GM12875 (cell line): Measurements from ENCODE around the gene PREPL.
"Not testable (repeated sequence)": the region's sequence is repeated elsewhere in the genome, so short reads cannot be mapped to it uniquely, and the experiment has no call there.

Experiments
- H3K4me3 ChIP-seq: one replicate; pipeline ENCODE4 v1.5.1; 2011; ENCODE audit warnings: low read depth, low read length, control low read depth
- CTCF ChIP-seq: IDR thresholded peaks from 2 replicates; pipeline ENCODE4 v1.5.1; 2011; ENCODE audit warnings: low read depth, mild to moderate bottlenecking, control low read depth, inconsistent platforms, low read length, moderate library complexity, borderline replicate concordance; ENCODE audit not compliant: insufficient read depth

PREPL gene

GRCh38 chr2:44314362-44314761 lies 46.9 kb downstream of the PREPL start:
- no peak overlapping the region for H3K4me3 ChIP-seq
- TF ChIP-seq CTCF = no peak

- no peak for TF ChIP-seq CTCF
- H3K4me3 ChIP-seq = no peak overlapping the region
These were observed 51.0 kb downstream of the PREPL start for GRCh38 chr2:44310287-44310686.

- no peak for TF ChIP-seq CTCF
- no peak overlapping the region for H3K4me3 ChIP-seq
These were observed 55.4 kb downstream of the PREPL start for GRCh38 chr2:44305882-44306281.

GRCh38 chr2:44304258-44304657 lies 57.0 kb downstream of the PREPL start:
- H3K4me3 ChIP-seq = no peak overlapping the region

GRCh38 chr2:44303766-44304165 lies 57.5 kb downstream of the PREPL start:
- not testable (repeated sequence) for H3K4me3 ChIP-seq

More at GRCh38 chr2:44304258-44304657, 57.0 kb downstream of the PREPL start:
- no peak for TF ChIP-seq CTCF

GRCh38 chr2:44301111-44301510 lies 60.2 kb downstream of the PREPL start:
- H3K4me3 ChIP-seq = no peak overlapping the region
- TF ChIP-seq CTCF = no peak

GRCh38 chr2:44299635-44300034 lies 61.7 kb downstream of the PREPL start:
- TF ChIP-seq CTCF = no peak
- H3K4me3 ChIP-seq = no peak overlapping the region

GRCh38 chr2:44297431-44297830 lies 63.9 kb downstream of the PREPL start:
- no peak overlapping the region for H3K4me3 ChIP-seq
- TF ChIP-seq CTCF = no peak
